HG03045 (cell line): Measurements from ENCODE around the gene GAS2.

Experiments
- ATAC-seq: cut with Tn5 transposase; IDR thresholded peaks from one replicate; pipeline ENCODE4 v1.9.1; 2021; ENCODE audit warnings: mild to moderate bottlenecking, moderate library complexity; ENCODE audit not compliant: unreplicated experiment

Gene GAS2

GRCh38 chr11:22671751-22672150 lies 5.3 kb downstream of the GAS2 start:
- ATAC-seq = no peak

DNA sequence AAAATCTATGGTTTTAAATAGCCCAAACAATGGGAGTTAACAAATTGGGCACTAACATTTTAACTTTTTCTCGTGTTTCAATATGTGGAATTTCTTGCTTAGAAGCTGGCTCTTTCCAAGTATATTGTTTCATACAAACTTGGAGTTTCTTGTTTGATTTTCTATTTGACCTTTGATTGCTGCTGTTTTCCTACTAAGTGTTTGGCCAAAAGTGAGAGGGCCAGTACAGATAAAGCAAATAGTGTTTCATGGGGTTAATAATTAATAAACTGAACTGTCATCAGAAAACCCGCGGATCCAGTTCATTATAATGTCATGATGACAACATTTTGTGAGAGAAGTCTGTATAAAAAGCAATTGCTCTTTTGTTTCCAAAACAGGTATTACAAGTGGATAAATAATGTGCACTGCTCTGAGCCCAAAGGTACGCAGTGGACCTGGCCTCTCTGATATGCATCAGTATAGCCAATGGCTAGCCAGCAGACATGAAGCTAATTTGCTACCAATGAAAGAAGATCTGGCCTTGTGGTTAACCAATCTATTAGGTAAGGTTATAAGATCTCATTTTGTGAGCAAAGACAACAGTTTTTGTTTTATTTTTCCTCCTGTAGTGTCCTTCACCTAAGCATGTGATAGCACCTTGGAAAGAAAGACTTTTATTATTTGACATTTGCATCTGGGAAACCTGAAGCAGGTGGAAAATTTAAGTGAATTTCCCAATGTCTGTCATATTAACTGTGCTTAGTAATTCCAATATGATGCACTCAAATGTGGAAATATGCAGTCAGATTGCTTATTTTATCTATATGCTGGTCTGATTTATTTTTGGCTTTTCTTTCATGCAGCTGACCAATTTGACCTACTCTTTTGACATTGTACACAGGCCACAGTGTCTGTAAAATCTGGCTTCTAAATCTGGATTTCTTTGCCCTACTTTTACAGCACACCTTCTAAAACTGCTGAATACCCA lies 8.3 kb downstream of the GAS2 start:
- no peak for ATAC-seq

DNA sequence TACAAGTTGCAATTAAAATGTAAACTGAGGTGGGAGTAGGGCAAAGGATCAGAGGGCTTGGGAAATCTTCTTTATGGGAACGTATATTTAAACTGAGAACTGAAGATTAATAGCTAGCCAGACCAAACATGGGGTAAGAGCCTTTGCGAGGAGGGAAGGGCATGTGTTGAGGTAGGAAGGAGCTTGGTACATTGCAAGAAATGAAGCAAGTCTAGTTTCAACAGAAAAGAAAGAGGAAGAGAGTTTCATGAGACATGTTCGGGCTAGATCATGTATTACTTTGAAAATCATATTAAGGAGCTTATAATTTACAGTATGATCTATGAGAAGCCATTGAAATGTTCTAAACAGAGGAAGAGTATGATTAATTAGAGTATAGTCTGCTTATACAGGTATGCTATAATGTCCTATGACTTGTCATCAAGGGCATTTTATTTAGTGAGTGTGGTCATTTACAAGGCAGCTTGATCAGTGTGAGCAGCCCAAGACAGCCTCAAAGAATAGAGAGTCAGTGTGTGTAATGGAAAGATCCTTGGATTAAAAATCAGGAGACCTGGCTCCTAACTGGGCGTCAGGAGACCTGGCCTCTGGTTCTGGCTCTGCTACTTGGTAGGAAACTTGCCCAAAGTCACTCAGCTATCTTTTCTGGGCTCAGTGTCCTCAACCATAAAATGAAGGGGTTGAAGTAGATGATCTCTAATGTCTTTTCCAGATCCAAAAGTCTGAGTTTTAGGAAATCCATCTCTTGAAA lies 10.9 kb downstream of the GAS2 start:
- ATAC-seq = no peak

DNA sequence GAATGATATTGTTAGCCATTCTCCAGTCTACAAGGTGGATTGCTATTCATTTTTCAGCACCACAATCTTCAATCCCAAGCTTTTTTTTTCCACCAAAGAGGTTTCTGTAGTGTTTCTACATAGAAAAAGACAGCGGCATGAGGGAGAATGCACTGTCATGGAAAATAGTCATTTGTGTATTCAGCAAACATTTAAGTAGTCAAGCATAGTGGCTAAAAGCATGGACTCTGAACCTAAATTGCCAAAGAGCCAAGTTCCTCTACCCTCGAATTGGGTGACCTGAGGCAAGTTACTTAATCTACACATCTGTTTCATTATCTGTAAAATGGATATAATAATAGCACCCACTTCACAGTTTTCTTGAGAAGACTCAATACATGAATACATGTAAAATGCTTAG lies 14.2 kb downstream of the GAS2 start:
- no peak for ATAC-seq

GRCh38 chr11:22681281-22681812 lies 14.9 kb downstream of the GAS2 start:
- ATAC-seq = no peak

DNA sequence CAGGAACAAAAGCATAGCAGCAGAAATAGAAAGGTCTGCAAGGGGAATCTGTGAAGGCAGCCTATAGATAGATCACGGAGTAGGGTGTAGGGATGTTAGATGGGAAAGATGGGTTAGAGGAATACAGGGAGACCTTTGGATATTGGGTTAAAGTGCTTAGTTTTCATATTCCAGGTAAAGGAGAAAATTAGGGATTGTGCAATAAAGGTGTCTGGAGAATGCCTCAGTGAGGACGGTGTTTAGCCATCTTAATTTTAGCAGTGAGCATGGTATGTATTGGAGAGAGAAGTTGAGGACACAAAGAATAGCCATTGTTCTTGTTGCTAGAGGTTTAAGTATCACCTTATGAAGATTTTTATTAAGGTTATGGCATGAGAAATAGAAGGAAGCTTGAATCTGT lies 17.7 kb downstream of the GAS2 start:
- no peak for ATAC-seq

GRCh38 chr11:22685111-22685510 lies 18.7 kb downstream of the GAS2 start:
- no peak for ATAC-seq

DNA sequence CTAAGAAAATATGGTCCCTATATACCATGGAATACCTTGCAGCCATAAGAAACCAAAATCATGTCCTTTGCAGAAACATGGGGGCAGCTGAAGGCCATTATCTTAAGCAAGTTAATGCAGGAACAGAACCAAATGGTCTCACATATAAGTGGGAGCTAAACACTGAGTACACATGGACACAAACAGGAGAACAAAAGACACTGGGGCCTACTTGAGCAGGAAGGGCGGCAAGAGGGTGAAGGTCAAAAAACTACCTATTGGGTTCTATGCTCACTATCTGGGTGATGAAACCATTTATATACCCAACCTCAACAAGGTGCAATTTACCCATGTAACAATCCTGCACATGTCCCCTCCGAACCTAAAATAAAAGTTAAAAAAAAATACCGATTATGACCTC lies 22.5 kb downstream of the GAS2 start:
- ATAC-seq = no peak

GRCh38 chr11:22690257-22690656 lies 23.8 kb downstream of the GAS2 start:
- ATAC-seq = no peak

DNA sequence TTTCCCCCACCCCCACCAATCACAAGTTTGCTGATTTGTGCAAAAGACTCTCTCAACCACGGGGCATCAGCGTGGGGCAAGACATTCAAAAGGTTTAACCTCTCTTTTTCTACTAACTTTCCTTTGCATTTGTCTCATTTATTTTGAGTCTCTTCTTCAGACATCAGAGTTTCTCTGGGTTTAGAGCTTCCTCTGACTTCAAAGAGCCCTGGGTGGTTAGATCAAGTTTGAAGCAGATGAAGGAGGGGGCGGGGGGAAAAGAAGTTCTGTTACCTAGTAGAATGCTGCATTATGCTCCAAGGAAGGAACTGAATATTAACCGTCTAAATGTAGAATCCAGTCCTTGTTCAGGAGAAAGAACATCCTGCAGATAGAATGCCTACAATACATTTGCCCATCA lies 24.5 kb downstream of the GAS2 start:
- no peak for ATAC-seq

DNA sequence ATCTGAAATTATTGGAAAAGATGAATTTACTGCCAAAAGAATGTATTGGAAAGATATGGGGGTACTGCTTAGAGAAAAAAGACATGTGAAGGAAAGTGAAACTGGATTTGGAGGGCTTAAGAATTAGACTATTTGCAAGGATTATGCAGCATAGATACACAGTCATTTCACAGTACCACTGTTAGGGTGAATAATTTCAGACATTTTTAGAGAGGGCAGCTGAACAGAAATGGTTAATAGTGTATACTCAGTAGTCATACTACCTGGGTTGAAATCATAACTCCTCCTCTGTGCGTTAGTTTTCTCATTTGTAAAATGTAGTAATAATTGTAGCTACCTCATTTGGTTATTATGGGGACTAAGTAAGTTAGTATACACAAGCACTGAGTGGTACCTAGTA lies 33.0 kb downstream of the GAS2 start:
- no peak for ATAC-seq

DNA sequence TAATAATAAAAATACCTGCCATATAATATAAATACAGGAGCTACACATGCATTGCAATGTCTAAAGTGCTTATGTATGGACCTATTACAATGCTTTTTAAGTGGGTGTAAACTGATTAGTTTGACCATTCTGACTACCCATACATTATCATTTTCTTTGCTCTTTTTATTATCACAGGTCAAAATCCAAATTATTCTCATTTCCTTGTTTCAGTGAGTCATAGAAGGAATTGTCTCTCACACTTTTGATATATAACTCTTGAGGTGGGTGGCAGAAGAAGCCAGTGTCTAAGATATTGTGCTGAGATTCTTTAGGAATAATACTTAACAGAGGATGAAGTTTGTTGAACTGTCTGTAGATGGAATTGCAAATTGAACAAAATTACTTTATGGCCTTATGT lies 35.6 kb downstream of the GAS2 start:
- ATAC-seq = no peak

DNA sequence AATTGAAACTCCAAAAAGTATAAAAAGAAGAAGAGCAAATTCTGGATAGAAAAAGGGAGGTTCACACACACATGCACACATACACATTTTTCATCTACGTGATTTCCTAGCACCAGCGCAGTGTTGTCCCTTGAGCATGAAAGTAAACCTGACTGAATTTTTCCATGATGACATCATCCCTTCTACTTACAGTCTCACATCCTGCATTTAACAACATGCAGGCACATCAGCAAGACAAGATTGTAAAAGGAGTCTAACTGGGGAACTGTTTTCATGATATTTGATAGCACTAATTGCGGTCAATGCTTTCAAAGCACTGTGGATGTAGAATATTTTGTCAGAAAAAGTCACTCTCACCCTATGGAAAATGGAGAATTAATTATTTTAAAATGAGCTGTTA lies 36.6 kb downstream of the GAS2 start:
- no peak for ATAC-seq

GRCh38 chr11:22703591-22703990 lies 37.2 kb downstream of the GAS2 start:
- ATAC-seq = no peak

DNA sequence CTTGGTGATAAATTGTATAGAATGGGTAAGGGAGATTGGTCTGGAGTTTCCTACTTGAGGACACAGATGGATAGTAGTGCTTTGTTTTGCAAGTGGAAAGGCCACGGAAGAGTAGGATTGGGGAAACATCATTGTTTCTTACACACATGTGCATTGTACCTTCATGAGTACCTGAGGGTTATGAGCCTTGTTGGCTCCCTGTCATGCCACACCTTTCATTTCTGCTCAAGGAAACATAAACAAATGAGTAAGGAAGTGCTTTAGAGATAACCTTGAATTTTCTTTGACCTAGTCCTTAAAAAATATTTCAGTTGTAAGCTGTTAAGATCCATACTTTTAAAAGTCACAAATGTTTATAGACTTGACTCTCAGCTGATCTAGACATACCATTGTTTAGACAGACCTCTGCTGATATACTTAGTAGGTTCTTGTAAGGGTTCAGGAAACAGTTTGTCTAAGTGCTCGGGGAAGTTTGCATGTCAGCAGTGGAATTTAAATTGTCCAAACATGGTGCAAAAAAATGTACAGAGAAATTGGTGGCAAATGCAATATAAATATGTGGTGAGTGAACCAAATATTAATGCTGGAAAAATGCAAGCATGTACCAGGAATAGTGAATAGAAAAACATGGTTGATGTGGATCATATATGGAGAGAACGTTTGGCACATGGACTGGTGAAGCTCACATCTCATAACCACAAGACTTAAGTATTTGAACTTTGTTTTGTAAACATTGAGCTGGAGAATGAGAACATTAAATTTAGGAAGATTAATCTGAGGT lies 40.9 kb downstream of the GAS2 start:
- no peak for ATAC-seq

DNA sequence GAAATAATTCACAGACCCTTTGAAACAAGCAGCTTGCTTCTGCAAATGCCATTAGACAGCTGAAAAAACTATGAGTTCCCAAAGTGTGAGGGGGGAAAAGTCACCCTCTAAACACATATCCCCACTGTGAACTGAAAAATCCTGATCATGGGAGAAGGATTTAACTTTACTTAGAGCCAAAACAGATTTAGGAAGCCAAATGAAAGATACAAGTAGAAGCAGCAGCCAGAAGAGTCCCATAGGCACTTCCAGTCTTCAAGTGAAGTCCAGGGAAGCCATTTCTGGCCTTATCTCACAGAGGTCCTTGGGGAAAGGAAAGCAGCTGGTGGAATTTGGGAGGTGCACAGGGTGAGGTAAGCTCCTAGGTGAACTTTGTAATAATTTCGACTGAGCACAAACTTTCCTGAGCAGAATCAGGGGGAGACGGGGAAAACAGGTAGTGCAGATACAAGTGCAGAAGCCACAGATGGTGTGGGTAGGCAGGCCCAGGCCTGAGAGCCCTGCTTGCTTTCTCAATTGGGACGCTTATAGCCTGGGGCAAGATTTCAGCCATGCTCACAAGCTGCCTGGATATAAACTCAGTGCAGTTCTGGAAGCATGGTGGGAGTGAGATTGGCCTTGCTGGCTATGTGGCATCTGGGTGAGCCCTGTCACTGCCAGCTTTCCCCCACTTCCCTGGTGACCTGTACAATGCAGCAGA lies 44.8 kb downstream of the GAS2 start:
- ATAC-seq = no peak

GRCh38 chr11:22711880-22712279 lies 45.5 kb downstream of the GAS2 start:
- ATAC-seq = no peak

DNA sequence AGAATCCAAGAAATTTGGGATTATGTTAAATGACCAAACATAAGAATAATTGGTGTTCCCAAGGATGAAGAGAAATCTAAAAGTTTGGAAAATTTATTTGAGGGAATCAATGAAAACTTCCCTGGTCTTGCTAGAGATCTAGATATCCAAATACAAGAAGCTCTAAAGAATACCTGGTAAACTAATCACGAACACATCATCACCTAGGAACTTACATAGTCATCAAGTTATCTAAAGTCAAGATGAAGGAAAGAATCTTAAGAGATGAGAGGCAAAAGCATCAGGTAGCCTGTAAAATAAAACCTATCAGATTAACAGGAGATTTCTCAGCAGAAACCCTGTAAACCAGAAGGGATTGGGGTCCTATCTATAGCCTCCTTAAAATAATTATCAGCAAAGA lies 46.9 kb downstream of the GAS2 start:
- ATAC-seq = no peak

- ATAC-seq = no peak
Observed at GRCh38 chr11:22715971-22716370, 49.6 kb downstream of the GAS2 start.

- no peak for ATAC-seq
Observed at GRCh38 chr11:22720457-22720856, 54.0 kb downstream of the GAS2 start.
